Neural crest cell (in vitro differentiated cells): ENCODE data around the gene SPATS2. TPM values are rescaled to one million over a fixed set of nuclear protein-coding genes. Genes with fewer than 3 reads are reported as not detected.

Source experiments
- DNase-seq: peaks from one replicate; pipeline ENCODE4 v3.0.0; 2021; ENCODE audit warnings: low read depth, mixed read lengths, low spot score
- H3K27ac Mint-ChIP-seq: one replicate; pipeline ENCODE4 v1.8.0; 2021; ENCODE audit warnings: mild to moderate bottlenecking, mixed read lengths; ENCODE audit not compliant: unreplicated experiment
- H3K27me3 Mint-ChIP-seq: 2 replicates; pipeline ENCODE4 v1.8.0; 2021; ENCODE audit warnings: low read depth, mild to moderate bottlenecking, mixed read lengths
- H3K36me3 Mint-ChIP-seq: 2 replicates; pipeline ENCODE4 v1.8.0; 2021; ENCODE audit warnings: low read depth, mild to moderate bottlenecking, mixed read lengths
- H3K4me1 Mint-ChIP-seq: 2 replicates; pipeline ENCODE4 v1.8.0; 2021; ENCODE audit warnings: mixed read lengths
- H3K4me3 Mint-ChIP-seq: one replicate; pipeline ENCODE4 v1.8.0; 2021; ENCODE audit warnings: mild to moderate bottlenecking, mixed read lengths
- H3K9me3 Mint-ChIP-seq: 2 replicates; pipeline ENCODE4 v1.8.0; 2021; ENCODE audit warnings: mixed read lengths
- total RNA-seq: library from RNA; stranded (reverse); gene quantifications from 2 replicates; pipeline ENCODE4 v1.2.1, GENCODE V29; 2021
- TF ChIP-seq, protein P1 (sequence below): fragments of 200-600 bp; sonication (generic); conservative IDR thresholded peaks from 2 replicates; pipeline ENCODE4 v1.5.0; 2021; ENCODE audit warnings: antibody characterized with exemption, mild to moderate bottlenecking

The SPATS2 gene
- total RNA-seq, 1 donor from 2014 or later = 45.2 TPM

DNA sequence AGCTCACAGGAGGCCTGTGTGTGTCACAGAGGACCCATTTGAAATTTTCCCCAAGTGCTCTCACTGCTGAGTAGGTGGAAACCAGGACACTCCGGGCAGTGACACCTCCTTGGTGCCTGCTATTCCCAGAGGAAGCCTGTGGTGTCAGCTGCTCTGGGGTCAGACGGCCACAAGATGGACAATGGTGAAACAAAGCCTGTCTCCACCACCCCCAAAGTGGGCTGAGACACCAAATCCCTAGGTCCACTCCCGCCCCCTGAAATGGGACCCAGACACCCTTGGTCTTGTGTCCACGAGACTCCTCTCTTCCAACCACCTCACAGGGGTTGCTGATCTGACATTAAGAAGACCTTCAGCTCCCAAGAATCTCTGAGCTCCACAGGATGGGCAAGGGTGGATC lies 178.6 kb downstream of the SPATS2 start:
- Mint-ChIP-seq H3K9me3 (no peaks in the 10 kb centered on the region), H3K27ac (no peak overlapping the region), H3K36me3 (no peaks in the 10 kb centered on the region), H3K4me3 (no peak overlapping the region), H3K4me1 (peaks cover 19% of the 10 kb centered on the region), H3K27me3 (peaks cover 64% of the 10 kb centered on the region)
- DNase-seq = no peak
- TF ChIP-seq, protein P1, sequence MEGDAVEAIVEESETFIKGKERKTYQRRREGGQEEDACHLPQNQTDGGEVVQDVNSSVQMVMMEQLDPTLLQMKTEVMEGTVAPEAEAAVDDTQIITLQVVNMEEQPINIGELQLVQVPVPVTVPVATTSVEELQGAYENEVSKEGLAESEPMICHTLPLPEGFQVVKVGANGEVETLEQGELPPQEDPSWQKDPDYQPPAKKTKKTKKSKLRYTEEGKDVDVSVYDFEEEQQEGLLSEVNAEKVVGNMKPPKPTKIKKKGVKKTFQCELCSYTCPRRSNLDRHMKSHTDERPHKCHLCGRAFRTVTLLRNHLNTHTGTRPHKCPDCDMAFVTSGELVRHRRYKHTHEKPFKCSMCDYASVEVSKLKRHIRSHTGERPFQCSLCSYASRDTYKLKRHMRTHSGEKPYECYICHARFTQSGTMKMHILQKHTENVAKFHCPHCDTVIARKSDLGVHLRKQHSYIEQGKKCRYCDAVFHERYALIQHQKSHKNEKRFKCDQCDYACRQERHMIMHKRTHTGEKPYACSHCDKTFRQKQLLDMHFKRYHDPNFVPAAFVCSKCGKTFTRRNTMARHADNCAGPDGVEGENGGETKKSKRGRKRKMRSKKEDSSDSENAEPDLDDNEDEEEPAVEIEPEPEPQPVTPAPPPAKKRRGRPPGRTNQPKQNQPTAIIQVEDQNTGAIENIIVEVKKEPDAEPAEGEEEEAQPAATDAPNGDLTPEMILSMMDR = no peak

DNA sequence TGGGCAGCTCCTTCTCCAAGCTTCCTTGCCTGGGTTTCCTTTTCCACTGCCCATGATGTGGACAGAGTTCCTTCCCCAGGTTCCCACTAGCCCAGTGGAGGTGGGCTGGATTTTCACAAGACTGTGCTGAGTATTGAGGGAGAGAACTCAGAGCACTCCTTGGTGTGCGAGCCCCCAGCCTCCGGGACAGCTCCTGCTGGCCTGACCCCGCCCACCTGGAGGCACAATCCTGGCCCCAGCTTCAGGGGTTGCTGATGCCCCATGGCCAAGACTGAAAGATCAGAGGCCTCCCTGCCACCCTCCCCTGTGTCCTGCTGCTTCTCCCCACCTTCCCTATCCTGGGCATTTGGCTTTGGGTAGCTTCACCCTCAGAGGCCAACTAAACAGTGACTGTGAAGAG lies 179.2 kb downstream of the SPATS2 start:
- Mint-ChIP-seq H3K9me3 (no peaks in the 10 kb centered on the region), H3K36me3 (no peaks in the 10 kb centered on the region), H3K4me3 (no peak overlapping the region), H3K27ac (no peak overlapping the region), H3K27me3 (peaks cover 57% of the 10 kb centered on the region), H3K4me1 (peaks cover 20% of the 10 kb centered on the region)
- no peak for DNase-seq
- TF ChIP-seq, protein P1 = no peak

DNA sequence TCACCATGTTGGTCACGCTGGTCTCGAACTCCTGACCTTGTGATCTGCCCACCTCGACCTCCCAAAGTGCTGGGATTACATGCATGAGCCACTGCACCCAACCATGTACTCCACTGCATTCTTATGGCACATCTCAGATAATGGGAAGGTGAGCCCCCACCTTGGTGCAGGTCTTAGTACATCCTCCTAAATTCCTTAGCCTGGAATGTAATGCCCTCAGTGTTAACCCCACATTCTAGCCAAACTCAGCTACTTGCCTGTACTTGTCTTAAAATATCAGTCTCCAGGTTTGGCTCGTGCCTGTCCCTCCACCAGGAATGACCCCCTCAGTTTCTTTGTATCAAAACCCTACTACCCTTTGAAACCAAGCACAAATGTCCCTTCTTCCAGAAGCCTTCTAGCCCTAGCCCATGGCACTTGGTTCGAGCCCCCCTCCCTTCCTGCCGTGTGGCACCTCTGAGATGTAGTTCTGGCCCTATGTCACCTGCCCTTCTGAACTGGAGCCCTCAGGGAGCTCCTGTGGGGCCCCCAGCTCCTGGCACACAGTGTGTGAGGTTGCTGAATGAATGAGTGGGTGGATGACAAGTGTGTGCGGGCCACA lies 179.9 kb downstream of the SPATS2 start:
- Mint-ChIP-seq H3K4me3 (no peak overlapping the region), H3K4me1 (peaks cover 20% of the 10 kb centered on the region), H3K36me3 (no peaks in the 10 kb centered on the region), H3K27ac (no peak overlapping the region), H3K27me3 (peaks cover 50% of the 10 kb centered on the region), H3K9me3 (no peaks in the 10 kb centered on the region)
- TF ChIP-seq, protein P1 = no peak
- no peak for DNase-seq

DNA sequence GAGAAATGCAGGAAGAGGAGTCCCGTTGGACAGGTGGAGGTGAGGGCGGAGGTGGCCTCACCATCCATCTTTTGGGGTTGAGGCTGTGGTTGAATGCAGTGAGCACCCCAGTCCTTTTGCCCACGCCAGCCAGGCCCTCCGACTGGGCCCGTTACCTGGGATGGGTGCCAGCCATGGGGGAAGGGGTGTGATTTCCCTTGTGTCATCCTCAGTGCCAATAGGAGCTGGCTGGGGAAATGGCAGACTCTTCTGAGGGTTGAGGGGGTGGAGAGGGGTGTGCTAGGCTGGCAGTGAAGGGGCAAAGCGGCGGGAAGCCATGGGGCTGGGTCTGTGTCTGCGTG lies 181.2 kb downstream of the SPATS2 start:
- peaks cover 37% of the 10 kb centered on the region for H3K27me3 Mint-ChIP-seq
- DNase-seq = no peak
- no peak overlapping the region for H3K27ac Mint-ChIP-seq
- peaks cover 20% of the 10 kb centered on the region for H3K4me1 Mint-ChIP-seq
- no peaks in the 10 kb centered on the region for H3K9me3 Mint-ChIP-seq
- TF ChIP-seq, protein P1 = no peak
- no peaks in the 10 kb centered on the region for H3K36me3 Mint-ChIP-seq
- H3K4me3 Mint-ChIP-seq = no peak overlapping the region

DNA sequence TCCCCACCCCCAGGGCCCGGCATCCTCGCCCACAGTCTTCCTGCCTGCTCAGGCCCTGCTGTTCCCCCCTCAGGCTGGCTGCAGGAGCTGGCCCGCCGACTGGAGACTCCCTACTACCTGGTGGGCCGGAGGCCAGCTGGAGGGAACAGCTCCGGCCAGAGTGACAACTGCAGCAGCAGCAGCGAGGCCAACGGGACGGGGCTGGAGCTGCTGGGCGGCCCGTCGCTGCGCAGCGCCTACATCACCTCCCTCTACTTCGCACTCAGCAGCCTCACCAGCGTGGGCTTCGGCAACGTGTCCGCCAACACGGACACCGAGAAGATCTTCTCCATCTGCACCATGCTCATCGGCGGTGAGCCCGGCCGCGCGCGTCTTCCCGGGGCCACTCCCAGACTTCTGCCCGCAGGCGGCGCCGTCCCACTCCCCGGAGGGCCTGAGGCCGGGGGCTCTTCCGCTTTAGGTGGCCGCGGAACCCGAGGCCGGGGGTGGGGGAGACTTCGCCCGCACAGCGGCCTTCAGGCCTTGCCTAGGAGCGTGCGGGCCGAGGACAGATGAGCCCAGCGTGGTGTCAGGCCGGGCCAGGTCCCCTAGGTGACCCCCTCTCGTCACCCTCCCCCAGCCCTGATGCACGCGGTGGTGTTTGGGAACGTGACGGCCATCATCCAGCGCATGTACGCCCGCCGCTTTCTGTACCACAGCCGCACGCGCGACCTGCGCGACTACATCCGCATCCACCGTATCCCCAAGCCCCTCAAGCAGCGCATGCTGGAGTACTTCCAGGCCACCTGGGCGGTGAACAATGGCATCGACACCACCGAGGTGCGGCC lies 181.8 kb downstream of the SPATS2 start:
- H3K27me3 Mint-ChIP-seq = peaks cover 33% of the 10 kb centered on the region
- no peak for DNase-seq

More for the DNA sequence above, 181.8 kb downstream of the SPATS2 start:
- TF ChIP-seq, protein P1 = no peak
- no peak overlapping the region for H3K4me3 Mint-ChIP-seq
- peaks cover 19% of the 10 kb centered on the region for H3K4me1 Mint-ChIP-seq
- no peaks in the 10 kb centered on the region for H3K9me3 Mint-ChIP-seq
- no peak overlapping the region for H3K27ac Mint-ChIP-seq
- H3K36me3 Mint-ChIP-seq = no peaks in the 10 kb centered on the region
